GM12864 (cell line): ENCODE data around the gene GRIN1.

ENCODE experiments used
- DNase-seq: peaks from one replicate; pipeline ENCODE4 v3.0.0-alpha.2; 2011; ENCODE audit warnings: low read depth
- H3K4me3 ChIP-seq: 2 replicates; pipeline ENCODE4 v1.5.1; 2011; ENCODE audit warnings: mild to moderate bottlenecking, low read depth, low read length, control low read depth
- TF ChIP-seq, protein P1 (sequence below): IDR thresholded peaks from 2 replicates; pipeline ENCODE4 v1.5.1; 2011; ENCODE audit warnings: low read depth, mild to moderate bottlenecking, moderate library complexity, low read length, control low read depth, inconsistent platforms; ENCODE audit errors: missing control alignments

GRIN1 gene

DNA sequence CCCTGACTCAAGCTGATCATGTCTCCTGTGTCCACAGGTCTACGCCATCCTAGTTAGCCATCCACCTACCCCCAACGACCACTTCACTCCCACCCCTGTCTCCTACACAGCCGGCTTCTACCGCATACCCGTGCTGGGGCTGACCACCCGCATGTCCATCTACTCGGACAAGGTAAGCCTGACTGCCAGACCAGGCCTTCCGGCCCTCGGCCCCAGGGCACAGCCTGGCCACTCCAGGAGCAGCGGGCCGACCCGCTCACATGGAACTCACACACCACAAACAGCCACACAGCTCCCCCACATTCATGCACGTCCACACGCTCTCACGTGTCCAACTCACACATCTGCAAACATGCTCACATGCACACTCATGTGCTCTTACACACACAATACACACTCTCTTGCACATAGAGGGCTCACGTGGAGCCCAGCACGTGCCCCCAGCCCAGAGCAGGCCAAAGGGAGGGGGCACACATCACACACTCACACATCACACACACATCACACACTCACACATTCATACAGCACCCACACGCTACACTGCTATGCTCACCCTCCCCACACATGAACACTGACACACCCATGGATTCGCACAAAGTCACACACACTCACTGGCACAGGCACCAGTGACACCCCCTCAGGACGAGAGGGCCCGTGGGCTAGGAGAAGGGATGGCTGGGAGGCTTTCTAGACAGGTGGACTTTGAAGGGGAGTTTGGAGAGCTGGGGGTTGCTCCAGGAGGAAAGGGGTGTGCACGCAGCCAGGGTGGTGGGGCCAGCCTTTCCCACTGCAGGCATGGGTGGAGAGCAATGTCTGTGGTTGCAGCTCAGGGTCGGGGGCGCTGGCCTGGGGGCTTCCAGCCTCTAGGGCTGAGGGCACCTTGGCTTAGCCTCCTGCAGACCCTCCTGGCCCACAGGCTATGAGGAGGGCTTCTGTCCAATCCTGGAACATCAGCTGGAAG, 3.3 kb downstream of the GRIN1 start:
- TF ChIP-seq, protein P1, sequence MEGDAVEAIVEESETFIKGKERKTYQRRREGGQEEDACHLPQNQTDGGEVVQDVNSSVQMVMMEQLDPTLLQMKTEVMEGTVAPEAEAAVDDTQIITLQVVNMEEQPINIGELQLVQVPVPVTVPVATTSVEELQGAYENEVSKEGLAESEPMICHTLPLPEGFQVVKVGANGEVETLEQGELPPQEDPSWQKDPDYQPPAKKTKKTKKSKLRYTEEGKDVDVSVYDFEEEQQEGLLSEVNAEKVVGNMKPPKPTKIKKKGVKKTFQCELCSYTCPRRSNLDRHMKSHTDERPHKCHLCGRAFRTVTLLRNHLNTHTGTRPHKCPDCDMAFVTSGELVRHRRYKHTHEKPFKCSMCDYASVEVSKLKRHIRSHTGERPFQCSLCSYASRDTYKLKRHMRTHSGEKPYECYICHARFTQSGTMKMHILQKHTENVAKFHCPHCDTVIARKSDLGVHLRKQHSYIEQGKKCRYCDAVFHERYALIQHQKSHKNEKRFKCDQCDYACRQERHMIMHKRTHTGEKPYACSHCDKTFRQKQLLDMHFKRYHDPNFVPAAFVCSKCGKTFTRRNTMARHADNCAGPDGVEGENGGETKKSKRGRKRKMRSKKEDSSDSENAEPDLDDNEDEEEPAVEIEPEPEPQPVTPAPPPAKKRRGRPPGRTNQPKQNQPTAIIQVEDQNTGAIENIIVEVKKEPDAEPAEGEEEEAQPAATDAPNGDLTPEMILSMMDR: no peak

DNA sequence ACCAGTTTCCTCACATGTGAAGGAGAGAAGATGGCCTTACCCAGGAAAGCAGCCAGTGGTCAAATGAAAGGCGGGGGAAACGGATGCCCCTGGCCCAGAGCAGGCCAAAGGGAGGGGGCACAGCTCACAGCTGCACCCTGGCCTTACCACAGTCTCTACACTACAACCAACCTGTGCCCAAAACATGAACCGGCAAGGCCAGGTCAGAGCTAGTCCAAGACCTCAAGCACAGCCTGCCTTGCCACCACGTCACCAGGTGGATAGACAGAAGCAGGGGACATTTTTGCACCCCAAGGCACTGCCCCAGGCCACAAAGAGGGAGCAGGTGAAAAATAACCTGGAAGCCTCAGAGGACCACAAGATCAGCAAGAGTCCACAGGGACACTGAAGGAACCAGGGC, 4.5 kb downstream of the GRIN1 start:
- no peak for DNase-seq
- TF ChIP-seq, protein P1: no peak
- no peak overlapping the region for H3K4me3 ChIP-seq

More for the DNA sequence above, 3.3 kb downstream of the GRIN1 start:
- H3K4me3 ChIP-seq: no peak overlapping the region
- no peak for DNase-seq

DNA sequence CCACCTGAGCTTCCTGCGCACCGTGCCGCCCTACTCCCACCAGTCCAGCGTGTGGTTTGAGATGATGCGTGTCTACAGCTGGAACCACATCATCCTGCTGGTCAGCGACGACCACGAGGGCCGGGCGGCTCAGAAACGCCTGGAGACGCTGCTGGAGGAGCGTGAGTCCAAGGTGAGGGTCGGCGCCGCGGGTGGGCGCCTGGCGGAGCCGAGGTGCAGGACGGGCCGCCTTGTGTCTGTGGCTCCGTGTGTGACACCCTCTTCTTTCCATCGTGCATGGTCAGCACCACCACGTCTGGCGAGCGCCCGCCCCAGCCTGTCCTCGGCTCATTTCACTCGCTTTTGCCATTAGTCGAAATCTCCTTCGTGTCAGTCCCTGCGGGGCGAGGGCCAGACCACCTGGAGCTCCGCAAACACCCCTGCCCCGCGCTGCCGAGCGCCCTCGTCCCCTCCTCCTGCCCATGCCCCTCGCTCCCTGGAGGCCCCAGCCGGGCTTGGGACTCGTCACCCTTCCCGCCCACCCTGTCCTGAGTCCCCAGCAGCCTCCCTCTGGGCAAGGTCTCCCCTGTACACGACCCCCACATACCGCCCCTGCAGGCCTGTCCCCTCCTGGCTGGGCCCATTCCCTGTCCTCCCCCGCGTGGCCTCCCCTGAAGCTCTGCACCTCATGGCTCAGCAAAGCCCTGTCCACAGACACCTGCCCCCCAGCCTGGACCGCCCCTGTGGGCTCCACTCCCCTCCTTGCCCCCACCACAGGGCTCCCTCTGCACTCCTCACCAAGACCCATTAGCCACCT, 7.0 kb downstream of the GRIN1 start:
- DNase-seq: no peak
- no peak overlapping the region for H3K4me3 ChIP-seq
- TF ChIP-seq, protein P1: no peak

DNA sequence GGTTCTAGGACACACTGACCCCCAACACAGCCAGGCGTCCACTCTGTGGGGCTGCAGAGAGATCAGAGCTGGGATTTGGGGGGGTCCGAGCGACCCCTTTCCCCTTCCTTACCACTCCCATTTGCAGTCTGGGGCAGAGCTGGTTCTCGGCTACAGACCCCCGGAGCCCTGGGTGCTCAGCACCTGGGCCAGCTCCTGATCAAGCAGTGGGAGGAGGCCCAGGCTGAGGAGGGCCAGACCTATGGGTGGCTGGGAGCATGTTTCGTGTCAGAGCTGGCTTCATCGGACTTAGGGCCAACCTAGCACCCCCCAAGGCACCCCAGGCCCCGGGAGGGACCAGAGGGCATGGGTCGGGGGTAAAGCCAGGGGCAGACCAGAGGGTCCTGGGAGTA, 7.6 kb downstream of the GRIN1 start:
- H3K4me3 ChIP-seq: no peak overlapping the region
- DNase-seq: no peak
- TF ChIP-seq, protein P1: no peak

DNA sequence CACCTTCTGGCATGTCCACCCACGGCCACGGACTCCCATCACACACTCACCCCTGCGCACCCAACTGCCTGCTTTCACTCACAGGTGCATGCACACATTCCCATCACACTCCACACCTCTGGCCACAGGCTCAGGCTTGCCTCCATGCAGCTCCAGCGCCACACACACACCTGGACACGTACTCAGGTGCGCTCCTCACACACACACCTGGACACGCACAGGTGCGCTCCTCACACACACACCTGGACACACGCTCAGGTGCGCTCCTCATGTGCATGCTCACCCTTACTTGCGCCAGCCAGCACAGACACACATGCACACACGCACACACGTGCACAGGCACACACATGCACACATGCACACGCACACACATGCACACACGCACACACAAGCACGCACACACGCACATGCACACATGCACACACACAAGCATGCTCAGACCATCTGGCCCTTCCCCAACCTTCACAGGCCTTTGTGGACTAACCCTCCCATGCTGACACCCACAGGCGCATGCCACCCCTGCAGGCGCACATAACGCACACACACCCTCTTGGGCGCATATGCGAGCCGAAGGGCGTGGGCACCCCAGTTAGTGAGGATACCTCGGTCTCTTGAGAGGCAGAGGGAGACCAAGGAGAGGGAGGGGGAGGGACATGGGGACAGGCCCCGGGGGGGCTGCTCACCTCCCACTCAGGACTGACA, 8.3 kb downstream of the GRIN1 start:
- no peak for DNase-seq
- TF ChIP-seq, protein P1: no peak

DNA sequence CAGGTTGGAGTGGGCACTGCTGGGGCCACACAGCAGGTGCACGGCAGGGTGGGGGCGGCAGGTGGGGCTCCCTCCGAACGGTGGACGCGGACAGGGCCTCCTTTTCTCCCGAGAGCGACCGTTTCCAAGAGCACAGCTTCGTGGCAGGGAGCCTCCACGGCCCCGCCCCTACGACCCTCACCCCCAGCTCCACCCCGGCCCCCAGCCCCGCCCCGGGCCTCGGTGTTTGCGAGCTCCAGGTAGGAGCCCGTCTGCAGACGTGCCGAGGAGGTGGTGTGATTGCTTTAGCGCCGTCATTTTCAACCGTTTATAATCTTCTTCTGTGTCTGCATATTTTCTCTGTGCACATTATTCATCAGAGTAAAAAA, 8.8 kb downstream of the GRIN1 start:
- H3K4me3 ChIP-seq: no peak overlapping the region
- TF ChIP-seq, protein P1: no peak
- no peak for DNase-seq

More for the DNA sequence above, 8.3 kb downstream of the GRIN1 start:
- H3K4me3 ChIP-seq: no peak overlapping the region
